HG02885 (cell line): ENCODE measurements around the gene UBE2D2.
"Not testable (repeated sequence)": the region's sequence is repeated elsewhere in the genome, so short reads cannot be mapped to it uniquely, and the experiment has no call there.

Source experiments
- ATAC-seq: cut with Tn5 transposase; IDR thresholded peaks from one replicate; pipeline ENCODE4 v1.9.1; 2021; ENCODE audit warnings: mild to moderate bottlenecking; ENCODE audit not compliant: unreplicated experiment, poor library complexity

UBE2D2 gene

GRCh38 chr5:139560752-139561654, at the start of gene UBE2D2:
TSS of gene UBE2D2 (plus strand) at chr5:139561339. CDS start at chr5:139561792, 453 bp downstream.
- peak; percentile 84 for ATAC-seq

GRCh38 chr5:139512786-139513390, 48.3 kb upstream of the UBE2D2 start:
- ATAC-seq, result no peak

- ATAC-seq, result peak; percentile 65
Observed at GRCh38 chr5:139513434-139513833, 47.7 kb upstream of the UBE2D2 start.

- ATAC-seq, result no peak
Observed at GRCh38 chr5:139513852-139514485, 47.2 kb upstream of the UBE2D2 start.

GRCh38 chr5:139514486-139514856, 46.7 kb upstream of the UBE2D2 start:
- ATAC-seq, result no peak

GRCh38 chr5:139517683-139518564, 43.2 kb upstream of the UBE2D2 start:
- ATAC-seq, result peak; percentile 91

- no peak for ATAC-seq
Observed at GRCh38 chr5:139523635-139524445, 37.3 kb upstream of the UBE2D2 start.

GRCh38 chr5:139524446-139524845, 36.7 kb upstream of the UBE2D2 start:
- ATAC-seq, result no peak

- ATAC-seq, result peak; percentile 45
Observed at GRCh38 chr5:139524940-139525585, 36.1 kb upstream of the UBE2D2 start.

- not testable (repeated sequence) for ATAC-seq
Observed at GRCh38 chr5:139525586-139526308, 35.4 kb upstream of the UBE2D2 start.

- ATAC-seq, result not testable (repeated sequence)
Observed at GRCh38 chr5:139526309-139527089, 34.6 kb upstream of the UBE2D2 start.

GRCh38 chr5:139527090-139527470, 34.1 kb upstream of the UBE2D2 start:
- ATAC-seq, result not testable (repeated sequence)

- ATAC-seq, result not testable (repeated sequence)
Observed at GRCh38 chr5:139527896-139528467, 33.2 kb upstream of the UBE2D2 start.

- not testable (repeated sequence) for ATAC-seq
Observed at GRCh38 chr5:139528695-139529094, 32.4 kb upstream of the UBE2D2 start.

GRCh38 chr5:139530079-139530478, 31.1 kb upstream of the UBE2D2 start:
- not testable (repeated sequence) for ATAC-seq

- no peak for ATAC-seq
Observed at GRCh38 chr5:139531772-139532169, 29.4 kb upstream of the UBE2D2 start.

GRCh38 chr5:139543423-139543991, 17.6 kb upstream of the UBE2D2 start:
- peak; percentile 96 for ATAC-seq
